Endothelial cell of umbilical vein (primary cell): ENCODE results near the gene PTPRU. TPM values are rescaled to one million over a fixed set of nuclear protein-coding genes. Genes with fewer than 3 reads are reported as not detected.

Source experiments
- BruUV-seq: library from RNA; stranded (reverse); fragments of 400-500 nt; replicated peaks from 2 replicates; lab custom pipeline; 2021; lab: Mats Ljungman, UMichigan
- CTCF ChIA-PET: fragments of 300-600, 350-600 bp; sonication (Branson Sonifier 250); formaldehyde crosslinking; loops from one replicate; lab custom pipeline; 2021; ENCODE audit warnings: antibody characterized with exemption, inconsistent platforms; lab: Charles Lee
- POLR2A ChIA-PET: fragments of 300-600, 350-600 bp; sonication (Branson Sonifier 250); formaldehyde crosslinking; loops from one replicate; lab custom pipeline; 2021; ENCODE audit warnings: antibody characterized with exemption, inconsistent platforms; lab: Charles Lee
- DNase-seq: peaks from one replicate; pipeline ENCODE4 v3.0.0-alpha.2; 2011; ENCODE audit warnings: low read depth, low spot score
- FAIRE-seq: peaks from 2 replicates; lab custom pipeline; 2011; peaks lifted over from hg19 to GRCh38; lab: Jason Lieb, UNC
- H2AFZ ChIP-seq: 2 replicates; pipeline ENCODE4 v1.6.0; 2012; ENCODE audit warnings: low read depth, low read length, control low read depth, inconsistent platforms
- H3K27ac ChIP-seq: 2 replicates; pipeline ENCODE4 v1.5.1; 2011; ENCODE audit warnings: low read depth, mild to moderate bottlenecking, control low read depth, low read length, moderate library complexity; ENCODE audit not compliant: insufficient read depth
- H3K27me3 ChIP-seq, 2 experiments: 2 replicates each; pipeline versions ENCODE4 v1.6.0 to v1.6.1; 2011; ENCODE audit warnings: low read length in 2 of 2, mixed read lengths in 1 of 2; ENCODE audit not compliant: control insufficient read depth in 2 of 2, insufficient read depth in 2 of 2
- H3K36me3 ChIP-seq, 2 experiments: 2 replicates in 1 of 2; 3 replicates in 1 of 2; pipeline ENCODE4 v1.5.1; 2011; ENCODE audit warnings: low read length in 2 of 2, mild to moderate bottlenecking in 1 of 2, moderate library complexity in 1 of 2; ENCODE audit not compliant: control insufficient read depth in 2 of 2, insufficient read depth in 2 of 2; ENCODE audit errors: extremely low read depth in 1 of 2
- H3K4me1 ChIP-seq: 3 replicates; pipeline ENCODE4 v1.5.1; 2011; ENCODE audit warnings: mild to moderate bottlenecking, low read length; ENCODE audit not compliant: control insufficient read depth, insufficient read depth; ENCODE audit errors: extremely low read depth
- H3K4me2 ChIP-seq: 2 replicates; pipeline ENCODE4 v1.6.1; 2011; ENCODE audit warnings: low read length, control low read depth, mixed read lengths; ENCODE audit not compliant: insufficient read depth
- H3K4me3 ChIP-seq, 3 experiments: fragments of 200-600 bp in 1 of 3; sonication (generic), shearing (Covaris generic) in 1 of 3; replicated peaks in 1 of 3; 2 replicates each; pipeline ENCODE4 v1.5.1; 2011 to 2016; ENCODE audit warnings: control low read depth in 3 of 3, low read length in 3 of 3, mild to moderate bottlenecking in 2 of 3, inconsistent platforms in 1 of 3, low read depth in 1 of 3, moderate library complexity in 1 of 3; ENCODE audit not compliant: insufficient read depth in 1 of 3
- H3K79me2 ChIP-seq: 2 replicates; pipeline ENCODE4 v1.6.0; 2012; ENCODE audit warnings: low read length, inconsistent platforms; ENCODE audit not compliant: control insufficient read depth, insufficient read depth
- H3K9ac ChIP-seq: replicated peaks from 2 replicates; pipeline ENCODE3; 2011; ENCODE audit warnings: low read length, control low read depth; ENCODE audit not compliant: insufficient read depth; ENCODE audit errors: extremely low read depth
- H3K9me1 ChIP-seq: replicated peaks from 3 replicates; pipeline ENCODE4 v1.6.0; 2011; ENCODE audit warnings: mild to moderate bottlenecking, low read length; ENCODE audit not compliant: control insufficient read depth, insufficient read depth; ENCODE audit errors: extremely low read depth
- H3K9me3 ChIP-seq: replicated peaks from 2 replicates; pipeline ENCODE4 v1.5.1; 2012; ENCODE audit warnings: low read length, inconsistent platforms; ENCODE audit not compliant: control insufficient read depth, insufficient read depth
- H4K20me1 ChIP-seq: replicated peaks from 2 replicates; pipeline ENCODE3; 2011; ENCODE audit warnings: mild to moderate bottlenecking, low read length; ENCODE audit not compliant: control insufficient read depth, insufficient read depth; ENCODE audit errors: extremely low read depth
- CTCF ChIP-seq, 2 donors: IDR thresholded peaks; 1 replicate in 1 of 2; 2 replicates in 1 of 2; pipeline ENCODE4 v1.5.1; 2011; ENCODE audit warnings: low read length in 2 of 2, mild to moderate bottlenecking in 2 of 2, moderate library complexity in 2 of 2, control low read depth in 1 of 2, inconsistent platforms in 1 of 2, low read depth in 1 of 2; ENCODE audit not compliant: insufficient read depth in 1 of 2; ENCODE audit errors: extremely low read depth in 1 of 2
- EZH2 ChIP-seq: IDR thresholded peaks from 2 replicates; pipeline ENCODE4 v1.6.1; 2012; ENCODE audit warnings: borderline replicate concordance, low read depth, mild to moderate bottlenecking, moderate library complexity, low read length, inconsistent platforms; ENCODE audit not compliant: severe bottlenecking
- FOS ChIP-seq: IDR thresholded peaks from 2 replicates; pipeline ENCODE4 v1.6.1; 2011; ENCODE audit warnings: mild to moderate bottlenecking, low read length, moderate library complexity, borderline replicate concordance; ENCODE audit not compliant: insufficient read depth
- GATA2 ChIP-seq: IDR thresholded peaks from 2 replicates; pipeline ENCODE4 v1.7.0; 2011; ENCODE audit warnings: low read depth, mild to moderate bottlenecking, moderate library complexity, mixed read lengths, low read length; ENCODE audit not compliant: insufficient read length, insufficient read depth
- JUN ChIP-seq: IDR thresholded peaks from 2 replicates; pipeline ENCODE4 v1.6.1; 2011; ENCODE audit warnings: borderline replicate concordance, low read depth; ENCODE audit not compliant: insufficient read length, insufficient read depth
- MYC ChIP-seq: IDR thresholded peaks from one replicate; pipeline ENCODE4 v1.6.1; 2011; ENCODE audit warnings: mild to moderate bottlenecking, low read depth, low read length
- POLR2A ChIP-seq: IDR thresholded peaks from 2 replicates; pipeline ENCODE4 v1.6.1; 2012; ENCODE audit warnings: low read depth, mild to moderate bottlenecking, control low read depth, low read length
- POLR2AphosphoS5 ChIP-seq: IDR thresholded peaks from 2 replicates; pipeline ENCODE4 v1.6.1; 2012; ENCODE audit warnings: low read depth, mild to moderate bottlenecking, control low read depth, low read length, moderate library complexity; ENCODE audit not compliant: insufficient read depth
- dilution Hi-C: fragments of 300-500 bp; cut with MboI; formaldehyde crosslinking; loops from one replicate; pipeline ENCODE4 v1.15.0; 2019; ENCODE audit warnings: low sequenced_read_pairs; ENCODE audit not compliant: extremely low pct_ligation_motif_present
- intact Hi-C: fragments of 100-400 bp; cut with micrococcal nuclease; formaldehyde crosslinking; loops from one replicate; pipeline ENCODE4 v1.10.0; 2022
- polyA plus RNA-seq, 4 experiments: library from polyadenylated mRNA; depleted of rRNA in 3 of 4; stranded (reverse) in 3 of 4; unstranded in 1 of 4; fragments of >200 nt; gene quantifications; 2 replicates each; pipeline versions ENCODE4 v1.2.1 to v1.2.3, GENCODE V29; 2011 to 2012; ENCODE audit warnings: missing spikeins in 1 of 4
- total RNA-seq: library from RNA; stranded (reverse); gene quantifications from 2 replicates; pipeline ENCODE4 v1.2.3, GENCODE V29; 2021

Gene PTPRU
- total and polyA plus RNA-seq, 2 donors (not counting 3 experiments of a cell fraction or from before 2014, with no cell fraction given), result 0.58 to 2.6 TPM

GRCh38 chr1:29342983-29343382 lies 106.7 kb downstream of the PTPRU start:
- ChIA-PET CTCF (interaction anchor here (1.0 to 4.0 kb wide), 6 partner anchors 46 to 1038 kb away, joined by 3 to 34 read pairs (median 11); no protein-coding TSS in a partner anchor), POLR2A (no interaction called here)
- Histone ChIP-seq H4K20me1 (no peaks in the 10 kb centered on the region), H3K4me3 (no peak overlapping the region), H3K79me2 (no peaks in the 10 kb centered on the region), H3K36me3 (no peaks in the 10 kb centered on the region), H3K9me1 (no peaks in the 10 kb centered on the region), H3K4me1 (no peaks in the 10 kb centered on the region), H3K4me2 (no peak overlapping the region), H3K9me3 (no peaks in the 10 kb centered on the region), H3K9ac (no peak overlapping the region), H3K27me3 (peaks cover 0 to 2% of the 10 kb centered on the region in 2 experiments), H2AFZ (no peak overlapping the region), H3K27ac (no peak overlapping the region)
- intact Hi-C loops (loop anchor here (5.0 kb wide), 1 partner anchor 769 kb away; no protein-coding TSS in a partner anchor), dilution Hi-C loops (no loop called here)
- no peak for FAIRE-seq
- no TSS peak for BruUV-seq
- DNase-seq, result no peak
- TF ChIP-seq JUN (no peak), EZH2 (no peak), FOS (no peak), CTCF (IDR thresholded peaks at IDR 0.05; ENCODE audit: extremely low read depth in 1 of 2, insufficient read depth in 1 of 2, low read depth in 1 of 2, low read length in 2 of 2) (no peak), MYC (no peak), GATA2 (no peak), POLR2AphosphoS5 (no peak), POLR2A (no peak)
